Measurements from ENCODE around the gene CPEB3. TPM values are rescaled to one million over a fixed set of nuclear protein-coding genes. Genes with fewer than 3 reads are reported as not detected.

The CPEB3 gene
- total and polyA plus RNA-seq, 9 of the 15 experiments (the other 6 are each of a cell fraction or from before 2014, with no cell fraction given): 0.15 to 1.2 (median 0.51) TPM

DNA sequence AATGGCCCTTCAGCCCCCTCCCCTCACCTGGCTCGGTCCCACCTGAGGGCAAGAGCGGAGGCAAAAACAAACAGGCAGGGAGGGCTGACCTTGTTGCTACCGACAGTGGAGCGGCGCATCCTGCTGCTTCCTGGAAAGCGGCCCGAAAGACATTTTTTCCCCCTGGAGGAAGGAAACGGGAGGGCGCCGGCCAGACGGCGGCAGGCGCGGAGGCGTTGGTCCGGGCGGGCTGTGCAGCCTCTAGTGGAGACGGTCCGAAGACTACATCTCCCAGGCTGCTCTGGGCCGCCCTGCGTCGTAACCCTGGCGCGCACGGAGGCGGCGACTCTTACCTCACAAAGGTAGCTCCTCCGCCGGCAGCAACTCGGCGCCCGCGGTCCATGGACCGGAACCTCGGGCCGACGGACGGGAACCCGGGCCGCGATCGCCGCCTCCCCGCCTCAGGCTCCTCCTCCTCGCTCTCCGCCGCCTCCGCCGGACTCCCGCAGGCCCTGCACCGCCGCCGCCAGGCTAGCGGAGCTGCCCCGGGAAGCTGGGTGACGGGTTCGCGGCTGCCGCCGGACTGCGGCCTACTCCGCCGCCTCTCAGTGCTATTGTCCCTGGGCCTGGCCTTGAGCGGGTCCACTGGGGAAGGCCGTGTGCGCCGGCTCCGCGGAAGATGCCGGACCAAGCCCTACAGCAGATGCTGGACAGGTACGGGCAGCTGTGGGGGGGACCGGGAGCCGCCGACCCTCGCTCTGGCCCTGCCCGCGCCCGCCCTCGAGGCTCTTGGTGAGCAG, at the start of gene CPEB3, which contains the start of gene MARCHF5 (continued):
- TF ChIP-seq ZNF316 (IDR thresholded peaks at IDR 0.05): no peak
- no peak for TF ChIP-seq ZNF79 (CRISPR knock-in tag; IDR thresholded peaks at IDR 0.05; ENCODE audit: low read depth)
- no peak for TF ChIP-seq PCBP2 (IDR thresholded peaks at IDR 0.05; ENCODE audit: low read depth, low read length, poor library complexity, severe bottlenecking)
- no peak for TF ChIP-seq KAT8 (IDR thresholded peaks at IDR 0.05; ENCODE audit: low read depth)
- TF ChIP-seq, protein P1, sequence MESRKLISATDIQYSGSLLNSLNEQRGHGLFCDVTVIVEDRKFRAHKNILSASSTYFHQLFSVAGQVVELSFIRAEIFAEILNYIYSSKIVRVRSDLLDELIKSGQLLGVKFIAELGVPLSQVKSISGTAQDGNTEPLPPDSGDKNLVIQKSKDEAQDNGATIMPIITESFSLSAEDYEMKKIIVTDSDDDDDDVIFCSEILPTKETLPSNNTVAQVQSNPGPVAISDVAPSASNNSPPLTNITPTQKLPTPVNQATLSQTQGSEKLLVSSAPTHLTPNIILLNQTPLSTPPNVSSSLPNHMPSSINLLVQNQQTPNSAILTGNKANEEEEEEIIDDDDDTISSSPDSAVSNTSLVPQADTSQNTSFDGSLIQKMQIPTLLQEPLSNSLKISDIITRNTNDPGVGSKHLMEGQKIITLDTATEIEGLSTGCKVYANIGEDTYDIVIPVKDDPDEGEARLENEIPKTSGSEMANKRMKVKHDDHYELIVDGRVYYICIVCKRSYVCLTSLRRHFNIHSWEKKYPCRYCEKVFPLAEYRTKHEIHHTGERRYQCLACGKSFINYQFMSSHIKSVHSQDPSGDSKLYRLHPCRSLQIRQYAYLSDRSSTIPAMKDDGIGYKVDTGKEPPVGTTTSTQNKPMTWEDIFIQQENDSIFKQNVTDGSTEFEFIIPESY (CRISPR knock-in tag; IDR thresholded peaks at IDR 0.05): no peak
- TF ChIP-seq HNRNPK (IDR thresholded peaks at IDR 0.05; ENCODE audit: low read depth, low read length, poor library complexity, severe bottlenecking): no peak
- TF ChIP-seq WHSC1 (IDR thresholded peaks at IDR 0.05; ENCODE audit: low read length): no peak
- TF ChIP-seq ZNF668 (CRISPR knock-in tag; IDR thresholded peaks at IDR 0.05): no peak
- TF ChIP-seq ZNF175 (CRISPR knock-in tag; IDR thresholded peaks at IDR 0.05; ENCODE audit: low read depth): no peak
- no peak for TF ChIP-seq BRD4 (IDR thresholded peaks at IDR 0.05)
- TF ChIP-seq PTRF (tag; IDR thresholded peaks at IDR 0.05): no peak
- no peak for TF ChIP-seq KHSRP (IDR thresholded peaks at IDR 0.05)
- no peak for TF ChIP-seq BDP1 (IDR thresholded peaks at IDR 0.05; ENCODE audit: insufficient read depth, insufficient read length)
- TF ChIP-seq ILF3 (IDR thresholded peaks at IDR 0.05; ENCODE audit: borderline replicate concordance): no peak
- no peak for TF ChIP-seq NFYB (IDR thresholded peaks at IDR 0.05; ENCODE audit: extremely low read depth, insufficient read length)
- TF ChIP-seq ZBTB7A (IDR thresholded peaks at IDR 0.05; ENCODE audit: borderline replicate concordance, control insufficient read depth, low read depth, low read length): no peak
- no peak for TF ChIP-seq MLLT1 (IDR thresholded peaks at IDR 0.05)
- no peak for TF ChIP-seq MECOM (CRISPR knock-in tag; IDR thresholded peaks at IDR 0.05)
- peak; percentile 94 for TF ChIP-seq ZNF143 (CRISPR knock-in tag; IDR thresholded peaks at IDR 0.05)
- no peak for TF ChIP-seq SNRNP70 (optimal IDR thresholded peaks at IDR 0.05; ENCODE audit: low read depth, low read length)
- TF ChIP-seq ETV5 (CRISPR knock-in tag; IDR thresholded peaks at IDR 0.05; ENCODE audit: low read depth): no peak
- no peak for TF ChIP-seq SNAPC5 (CRISPR knock-in tag; IDR thresholded peaks at IDR 0.05)
- TF ChIP-seq CC2D1A (IDR thresholded peaks at IDR 0.05): no peak
- no peak for TF ChIP-seq ZBTB34 (CRISPR knock-in tag; IDR thresholded peaks at IDR 0.05)
- TF ChIP-seq CBFA2T2 (conservative IDR thresholded peaks at IDR 0.05): no peak
- TF ChIP-seq CAMTA2 (CRISPR knock-in tag; conservative IDR thresholded peaks at IDR 0.05): no peak

Data from K562 (cell line).